Astrocyte (in vitro differentiated cells and primary cell): ENCODE data around the gene PRKCE. TPM values are rescaled to one million over a fixed set of nuclear protein-coding genes. Genes with fewer than 3 reads are reported as not detected.

Experiments used
- DNase-seq: peaks from one replicate; pipeline ENCODE4 v3.0.0-alpha.2; 2010; ENCODE audit warnings: low read depth
- FAIRE-seq: peaks from 2 replicates; lab custom pipeline; 2011; peaks lifted over from hg19 to GRCh38; lab: Jason Lieb, UNC
- H2AFZ ChIP-seq: 2 replicates; pipeline ENCODE4 v1.6.0; 2012; ENCODE audit warnings: low read depth, low read length, inconsistent platforms
- H3K27ac ChIP-seq: 2 replicates; pipeline ENCODE4 v1.5.1; 2011; ENCODE audit warnings: low read depth, low read length, inconsistent platforms
- H3K27me3 ChIP-seq: 2 replicates; pipeline ENCODE4 v1.6.0; 2011; ENCODE audit warnings: low read length, inconsistent platforms; ENCODE audit not compliant: insufficient read depth
- H3K36me3 ChIP-seq: 2 replicates; pipeline ENCODE4 v1.5.1; 2011; ENCODE audit warnings: low read length, inconsistent platforms; ENCODE audit not compliant: insufficient read depth
- H3K4me1 ChIP-seq: 2 replicates; pipeline ENCODE4 v1.5.1; 2011; ENCODE audit warnings: low read length, inconsistent platforms; ENCODE audit not compliant: insufficient read depth
- H3K4me2 ChIP-seq: 2 replicates; pipeline ENCODE4 v1.6.0; 2012; ENCODE audit warnings: low read length, inconsistent platforms
- H3K4me3 ChIP-seq: 2 replicates; pipeline ENCODE4 v1.5.1; 2011; ENCODE audit warnings: low read depth, mild to moderate bottlenecking, low read length, inconsistent platforms; ENCODE audit not compliant: insufficient read depth
- H3K79me2 ChIP-seq: 2 replicates; pipeline ENCODE4 v1.6.0; 2012; ENCODE audit warnings: mild to moderate bottlenecking, low read length, inconsistent platforms; ENCODE audit not compliant: insufficient read depth
- H3K9ac ChIP-seq: 2 replicates; pipeline ENCODE4 v1.6.0; 2012; ENCODE audit warnings: mild to moderate bottlenecking, low read length, inconsistent platforms
- H3K9me3 ChIP-seq: 2 replicates; pipeline ENCODE4 v1.5.1; 2012; ENCODE audit warnings: low read depth, mild to moderate bottlenecking, low read length, inconsistent platforms; ENCODE audit not compliant: insufficient read depth
- H4K20me1 ChIP-seq: 2 replicates; pipeline ENCODE4 v1.6.0; 2012; ENCODE audit warnings: low read length, inconsistent platforms; ENCODE audit not compliant: insufficient read depth
- H3K27ac Mint-ChIP-seq: one replicate; pipeline ENCODE4 v1.8.0; 2021; ENCODE audit warnings: mild to moderate bottlenecking, mixed read lengths; ENCODE audit not compliant: unreplicated experiment
- H3K27me3 Mint-ChIP-seq: one replicate; pipeline ENCODE4 v1.8.0; 2021; ENCODE audit warnings: low read depth, mixed read lengths; ENCODE audit not compliant: unreplicated experiment
- H3K36me3 Mint-ChIP-seq: one replicate; pipeline ENCODE4 v1.8.0; 2021; ENCODE audit warnings: low read depth, mixed read lengths; ENCODE audit not compliant: unreplicated experiment
- H3K4me1 Mint-ChIP-seq: one replicate; pipeline ENCODE4 v1.8.0; 2021; ENCODE audit warnings: low read depth, mixed read lengths; ENCODE audit not compliant: unreplicated experiment
- H3K4me3 Mint-ChIP-seq: one replicate; pipeline ENCODE4 v1.8.0; 2021; ENCODE audit warnings: mild to moderate bottlenecking, moderate library complexity, mixed read lengths; ENCODE audit not compliant: unreplicated experiment
- H3K9me3 Mint-ChIP-seq: one replicate; pipeline ENCODE4 v1.8.0; 2021; ENCODE audit warnings: mild to moderate bottlenecking, mixed read lengths; ENCODE audit not compliant: unreplicated experiment
- CTCF ChIP-seq: IDR thresholded peaks from 2 replicates; pipeline ENCODE4 v1.5.1; 2011; ENCODE audit warnings: low read depth, mild to moderate bottlenecking, inconsistent platforms, low read length, moderate library complexity; ENCODE audit not compliant: insufficient read depth
- EZH2 ChIP-seq: IDR thresholded peaks from 2 replicates; pipeline ENCODE4 v1.6.1; 2012; ENCODE audit warnings: mild to moderate bottlenecking, low read length, inconsistent platforms; ENCODE audit not compliant: insufficient read depth
- total RNA-seq: library from RNA; stranded (reverse); gene quantifications from 2 replicates; pipeline ENCODE4 v1.2.1, GENCODE V29; 2021

PRKCE gene
- total RNA-seq, 1 donor from 2014 or later, result 12.8 TPM

GRCh38 chr2:45814951-45815621 is 163.6 kb downstream of the PRKCE start:
- peaks cover 16% of the 10 kb centered on the region for H3K4me1 Mint-ChIP-seq
- peaks cover 8% of the 10 kb centered on the region for H4K20me1 ChIP-seq
- H3K27me3 Mint-ChIP-seq, result no peaks in the 10 kb centered on the region
- peaks cover 21% of the 10 kb centered on the region for H3K4me1 ChIP-seq
- no peak overlapping the region for H3K9ac ChIP-seq
- H3K27ac ChIP-seq, result no peak overlapping the region
- no peak overlapping the region for H3K4me3 ChIP-seq
- H3K4me2 ChIP-seq, result no peak overlapping the region
- no peaks in the 10 kb centered on the region for H3K36me3 Mint-ChIP-seq
- FAIRE-seq, result no peak
- H3K27me3 ChIP-seq, result no peaks in the 10 kb centered on the region
- no peaks in the 10 kb centered on the region for H3K9me3 Mint-ChIP-seq
- no peak overlapping the region for H3K4me3 Mint-ChIP-seq
- DNase-seq, result no peak
- H3K36me3 ChIP-seq, result no peaks in the 10 kb centered on the region
- no peak overlapping the region for H2AFZ ChIP-seq
- no peak for TF ChIP-seq CTCF
- TF ChIP-seq EZH2, result no peak
- no peaks in the 10 kb centered on the region for H3K79me2 ChIP-seq
- H3K27ac Mint-ChIP-seq, result no peak overlapping the region
- no peaks in the 10 kb centered on the region for H3K9me3 ChIP-seq

- no peak for FAIRE-seq
- no peak overlapping the region for H2AFZ ChIP-seq
Measured at GRCh38 chr2:45816272-45816671, 164.8 kb downstream of the PRKCE start.

More at GRCh38 chr2:45816272-45816671, 164.8 kb downstream of the PRKCE start:
- H3K27me3 Mint-ChIP-seq, result no peaks in the 10 kb centered on the region
- peaks cover 21% of the 10 kb centered on the region for H3K4me1 Mint-ChIP-seq
- no peaks in the 10 kb centered on the region for H3K79me2 ChIP-seq
- no peak overlapping the region for H3K27ac ChIP-seq
- no peak overlapping the region for H3K4me2 ChIP-seq
- H4K20me1 ChIP-seq, result peaks cover 10% of the 10 kb centered on the region
- no peak overlapping the region for H3K27ac Mint-ChIP-seq
- H3K9me3 ChIP-seq, result no peaks in the 10 kb centered on the region
- H3K9ac ChIP-seq, result no peak overlapping the region
- H3K27me3 ChIP-seq, result no peaks in the 10 kb centered on the region
- H3K4me1 ChIP-seq, result peaks cover 21% of the 10 kb centered on the region
- H3K4me3 ChIP-seq, result no peak overlapping the region
- no peaks in the 10 kb centered on the region for H3K36me3 ChIP-seq
- H3K4me3 Mint-ChIP-seq, result no peak overlapping the region
- TF ChIP-seq EZH2 (no peak), CTCF (no peak)
- no peak for DNase-seq
- H3K9me3 Mint-ChIP-seq, result no peaks in the 10 kb centered on the region
- H3K36me3 Mint-ChIP-seq, result no peaks in the 10 kb centered on the region
